H1 (cell line): ENCODE data around the gene SMAD6. TPM values are rescaled to one million over a fixed set of nuclear protein-coding genes. Genes with fewer than 3 reads are reported as not detected.

Experiments
- CTCF ChIA-PET: fragments of 300-600 bp; sonication (Branson Sonifier 250); formaldehyde crosslinking; loops from one replicate; lab custom pipeline; 2021; ENCODE audit not compliant: partially characterized antibody; lab: Charles Lee
- POLR2A ChIA-PET: fragments of 300-600 bp; sonication (Branson Sonifier 250); formaldehyde crosslinking; loops from one replicate; lab custom pipeline; 2021; ENCODE audit warnings: inconsistent platforms; ENCODE audit not compliant: partially characterized antibody; lab: Charles Lee
- DNase-seq, 2 experiments: peaks; one replicate each; pipeline versions ENCODE4 v3.0.0 to v3.0.0-alpha.2; 2010 to 2022; ENCODE audit warnings: low spot score in 2 of 2, low read depth in 1 of 2, mixed read lengths in 1 of 2
- FAIRE-seq: peaks from 2 replicates; lab custom pipeline; 2011; peaks lifted over from hg19 to GRCh38; lab: Jason Lieb, UNC
- H2AFZ ChIP-seq: 2 replicates; pipeline ENCODE4 v1.8.1; 2012; ENCODE audit warnings: low read length, inconsistent platforms
- H2AK5ac ChIP-seq: 2 replicates; pipeline ENCODE4 v1.6.1; 2013; ENCODE audit warnings: low read depth, low read length
- H2BK120ac ChIP-seq: replicated peaks from 2 replicates; pipeline ENCODE3; 2013; ENCODE audit warnings: low read depth, low read length, inconsistent platforms
- H2BK12ac ChIP-seq: 2 replicates; pipeline ENCODE4 v1.6.1; 2013; ENCODE audit warnings: low read depth, low read length
- H2BK15ac ChIP-seq: 2 replicates; pipeline ENCODE4 v1.6.1; 2013; ENCODE audit warnings: low read length
- H2BK20ac ChIP-seq: 2 replicates; pipeline ENCODE4 v1.6.1; 2013; ENCODE audit warnings: low read length
- H2BK5ac ChIP-seq: 2 replicates; pipeline ENCODE4 v1.6.1; 2013; ENCODE audit warnings: low read depth, low read length
- H3K14ac ChIP-seq: 2 replicates; pipeline ENCODE4 v1.6.1; 2013; ENCODE audit warnings: inconsistent platforms; ENCODE audit not compliant: insufficient read length
- H3K18ac ChIP-seq: 2 replicates; pipeline ENCODE4 v1.6.1; 2013; ENCODE audit warnings: low read length; ENCODE audit errors: extremely low read depth
- H3K23ac ChIP-seq: 2 replicates; pipeline ENCODE4 v1.6.1; 2013; ENCODE audit warnings: inconsistent platforms; ENCODE audit not compliant: insufficient read length
- H3K23me2 ChIP-seq: 2 replicates; pipeline ENCODE4 v1.6.1; 2013; ENCODE audit warnings: low read depth, low read length
- H3K27ac ChIP-seq: 2 replicates; pipeline ENCODE4 v1.6.1; 2011; ENCODE audit warnings: low read depth, low read length, inconsistent platforms
- H3K27me3 ChIP-seq, 4 experiments: replicated peaks in 1 of 4; 1 replicate in 1 of 4; 2 replicates in 3 of 4; pipeline versions ENCODE4 v1.6.1 to v1.8.1; 2011 to 2013; ENCODE audit warnings: low read length in 3 of 4, mild to moderate bottlenecking in 3 of 4, inconsistent platforms in 2 of 4, mixed read lengths in 2 of 4, moderate library complexity in 1 of 4; ENCODE audit not compliant: control insufficient read depth in 3 of 4, insufficient read depth in 3 of 4; ENCODE audit errors: extremely low read depth in 1 of 4
- H3K36me3 ChIP-seq, 4 experiments: 2 replicates each; pipeline versions ENCODE4 v1.6.1 to v1.8.1; 2011 to 2013; ENCODE audit warnings: mild to moderate bottlenecking in 4 of 4, low read length in 3 of 4, moderate library complexity in 2 of 4, control low read depth in 1 of 4, inconsistent platforms in 1 of 4; ENCODE audit not compliant: insufficient read depth in 4 of 4, control insufficient read depth in 2 of 4
- H3K4ac ChIP-seq: replicated peaks from 2 replicates; pipeline ENCODE3; 2013; ENCODE audit warnings: low read length, low read depth, mixed read lengths, inconsistent platforms; ENCODE audit not compliant: insufficient read length
- H3K4me1 ChIP-seq, 4 experiments: replicated peaks in 1 of 4; 1 replicate in 1 of 4; 2 replicates in 3 of 4; pipeline versions ENCODE4 v1.6.1 to v1.8.1; 2011 to 2013; ENCODE audit warnings: low read length in 3 of 4, inconsistent platforms in 2 of 4, mixed read lengths in 1 of 4; ENCODE audit not compliant: insufficient read depth in 4 of 4, control insufficient read depth in 3 of 4
- H3K4me2 ChIP-seq, 2 experiments: 2 replicates each; pipeline versions ENCODE4 v1.6.1 to v1.8.1; 2011 to 2013; ENCODE audit warnings: low read depth in 2 of 2, low read length in 2 of 2, control low read depth in 1 of 2, inconsistent platforms in 1 of 2, mild to moderate bottlenecking in 1 of 2; ENCODE audit not compliant: insufficient read depth in 1 of 2
- H3K4me3 ChIP-seq, 4 experiments: fragments of 200-600, 300-600 bp in 1 of 4; sonication (generic), shearing (Covaris generic), sonication (Bioruptor Twin) in 1 of 4; 2 replicates each; pipeline versions ENCODE4 v1.5.1 to v1.8.1; 2011 to 2016; ENCODE audit warnings: low read length in 4 of 4, low read depth in 3 of 4, control low read depth in 2 of 4, inconsistent platforms in 2 of 4, mild to moderate bottlenecking in 2 of 4, mixed read lengths in 1 of 4, moderate library complexity in 1 of 4; ENCODE audit not compliant: insufficient read depth in 2 of 4; ENCODE audit errors: extremely low read depth in 1 of 4
- H3K56ac ChIP-seq: replicated peaks from 2 replicates; pipeline ENCODE3; 2013; ENCODE audit warnings: low read depth, mild to moderate bottlenecking, mixed read lengths, low read length, inconsistent platforms; ENCODE audit not compliant: insufficient read length
- H3K79me1 ChIP-seq: 2 replicates; pipeline ENCODE4 v1.6.1; 2013; ENCODE audit warnings: low read depth, low read length, control low read depth
- H3K79me2 ChIP-seq, 2 experiments: 2 replicates each; pipeline versions ENCODE4 v1.6.1 to v1.8.1; 2012 to 2013; ENCODE audit warnings: low read length in 2 of 2, mild to moderate bottlenecking in 2 of 2, inconsistent platforms in 1 of 2; ENCODE audit not compliant: insufficient read depth in 2 of 2, control insufficient read depth in 1 of 2
- H3K9ac ChIP-seq, 4 experiments: replicated peaks in 1 of 4; 1 replicate in 1 of 4; 2 replicates in 3 of 4; pipeline versions ENCODE4 v1.6.1 to v1.8.1; 2011 to 2013; ENCODE audit warnings: low read depth in 3 of 4, low read length in 3 of 4, control low read depth in 2 of 4, mild to moderate bottlenecking in 2 of 4, moderate library complexity in 2 of 4, inconsistent platforms in 1 of 4; ENCODE audit errors: extremely low read depth in 1 of 4
- H3K9me3 ChIP-seq, 2 experiments: 2 replicates each; pipeline versions ENCODE4 v1.6.1 to v1.8.1; 2012 to 2013; ENCODE audit warnings: mild to moderate bottlenecking in 2 of 2, moderate library complexity in 2 of 2, control low read depth in 1 of 2, inconsistent platforms in 1 of 2, low read depth in 1 of 2, low read length in 1 of 2, mixed read lengths in 1 of 2; ENCODE audit not compliant: insufficient read depth in 2 of 2
- H4K20me1 ChIP-seq, 2 experiments: replicated peaks in 1 of 2; 2 replicates each; pipeline versions ENCODE3 to v1.8.1; 2011 to 2013; ENCODE audit warnings: inconsistent platforms in 2 of 2, low read length in 2 of 2, mild to moderate bottlenecking in 1 of 2; ENCODE audit not compliant: insufficient read depth in 2 of 2, control insufficient read depth in 1 of 2
- H4K5ac ChIP-seq: 2 replicates; pipeline ENCODE4 v1.6.1; 2013; ENCODE audit warnings: low read length, low read depth, mixed read lengths, inconsistent platforms; ENCODE audit not compliant: insufficient read length
- H4K8ac ChIP-seq: 2 replicates; pipeline ENCODE4 v1.8.0; 2013; ENCODE audit warnings: mild to moderate bottlenecking, moderate library complexity, low read length, inconsistent platforms; ENCODE audit not compliant: insufficient read depth; ENCODE audit errors: extremely low read depth
- H4K91ac ChIP-seq: replicated peaks from 2 replicates; pipeline ENCODE3; 2013; ENCODE audit warnings: low read length, mixed read lengths, inconsistent platforms; ENCODE audit not compliant: insufficient read length
- BACH1 ChIP-seq: IDR thresholded peaks from 2 replicates; pipeline ENCODE4 v1.6.1; 2012; ENCODE audit warnings: low read length, improper control_type of control experiment
- CHD1 ChIP-seq: IDR thresholded peaks from 2 replicates; pipeline ENCODE4 v1.6.1; 2012; ENCODE audit warnings: low read depth, low read length, improper control_type of control experiment
- CREB1 ChIP-seq: IDR thresholded peaks from 2 replicates; pipeline ENCODE4 v1.6.1; 2012; ENCODE audit warnings: inconsistent platforms
- GABPA ChIP-seq: IDR thresholded peaks from 2 replicates; pipeline ENCODE4 v1.6.1; 2011; ENCODE audit warnings: mild to moderate bottlenecking, low read length, moderate library complexity, borderline replicate concordance; ENCODE audit not compliant: insufficient read depth
- HDAC6 ChIP-seq: IDR thresholded peaks from one replicate; pipeline ENCODE4 v1.7.1; 2012; ENCODE audit warnings: low read depth, mild to moderate bottlenecking, inconsistent platforms, low read length, moderate library complexity
- KDM4A ChIP-seq: IDR thresholded peaks from one replicate; pipeline ENCODE4 v1.7.1; 2012; ENCODE audit warnings: low read depth, mild to moderate bottlenecking, moderate library complexity, low read length, inconsistent platforms; ENCODE audit not compliant: severe bottlenecking
- POLR2A ChIP-seq, 2 experiments: IDR thresholded peaks; 1 replicate in 1 of 2; 2 replicates in 1 of 2; pipeline ENCODE4 v1.6.1; 2011; ENCODE audit warnings: low read depth in 2 of 2, low read length in 2 of 2, mild to moderate bottlenecking in 2 of 2; ENCODE audit errors: control extremely low read depth in 1 of 2
- SP1 ChIP-seq: IDR thresholded peaks from 2 replicates; pipeline ENCODE4 v1.6.1; 2011; ENCODE audit warnings: low read depth, low read length
- SRF ChIP-seq: IDR thresholded peaks from 2 replicates; pipeline ENCODE4 v1.6.1; 2011; ENCODE audit warnings: mild to moderate bottlenecking, low read depth, low read length, moderate library complexity
- TEAD4 ChIP-seq: IDR thresholded peaks from 2 replicates; pipeline ENCODE4 v1.6.1; 2012; ENCODE audit warnings: low read depth, low read length, inconsistent platforms, mixed read lengths
- WGBS, 2 experiments: shearing (Covaris generic) in 1 of 2; methylation state at CpG; one replicate each; pipeline versions ENCODE4 v1.1.6 to v1.1.7; 2013 to 2015; ENCODE audit warnings: low lambda C conversion rate in 2 of 2, mixed read lengths in 2 of 2, inconsistent platforms in 1 of 2, low coverage in 1 of 2, missing lambda C conversion rate in 1 of 2; ENCODE audit not compliant: insufficient replicate concordance in 2 of 2, insufficient coverage in 1 of 2, insufficient read length in 1 of 2; ENCODE audit errors: extremely low coverage in 1 of 2, missing lambda C conversion rate in 1 of 2; 5-methylcytosine and 5-hydroxymethylcytosine counted together
- polyA plus RNA-seq, 7 experiments: library from polyadenylated mRNA; depleted of rRNA in 3 of 7; stranded (reverse) in 5 of 7; unstranded in 2 of 7; fragments of >200 nt in 5 of 7; fragments of 200-250 nt in 2 of 7; gene quantifications; 1 replicate in 5 of 7; 2 replicates in 1 of 7; 4 replicates in 1 of 7; pipeline versions ENCODE4 v1.2.1 to v1.2.3, GENCODE V29; 2011 to 2013; ENCODE audit warnings: missing spikeins in 2 of 7, mixed read lengths in 2 of 7
- total RNA-seq: library from RNA; stranded (reverse); fragmentation: NEBNext Ultra II Directional; extraction: Animal tissue kit (Norgen Biotek cat#: 25700); gene quantifications from 2 replicates; pipeline ENCODE4 v1.2.1, GENCODE V29; 2021

SMAD6 gene
- total and polyA plus RNA-seq, 2 of the 8 experiments (the other 6 are each of a cell fraction or from before 2014, with no cell fraction given), result 1.8 to 7.0 TPM

GRCh38 chr15:66700412-66700801 lies 1.6 kb upstream of the SMAD6 start:
- Histone ChIP-seq H3K9me3 (no peaks in the 10 kb centered on the region), H3K4ac (peak overlapping the region; percentile 27), H3K4me3 (peak overlapping the region; percentile 54 to 83 (median 60)), H2BK20ac (peak overlapping the region; percentile 93; the same call in 1 of the 2 replicates), H3K79me2 (no peaks in the 10 kb centered on the region), H3K18ac (peak overlapping the region; percentile 94; the same call in 1 of the 2 replicates), H2BK15ac (peak overlapping the region; percentile 72; the same call in 1 of the 2 replicates), H2AFZ (peak overlapping the region; percentile 83; the same call in 1 of the 2 replicates), H3K27me3 (peaks cover 18 to 40% (median 33%) of the 10 kb centered on the region in 4 experiments; a peak in 6 of 7 replicates), H2BK120ac (peak overlapping the region; percentile 13), H3K56ac (peak overlapping the region; percentile 54), H2AK5ac (no peak overlapping the region), H3K23me2 (peaks cover 26% of the 10 kb centered on the region; the same call in 1 of the 2 replicates), H2BK12ac (peak overlapping the region; percentile 96), H3K79me1 (no peaks in the 10 kb centered on the region), H3K14ac (no peak overlapping the region), H3K27ac (no peak overlapping the region), H2BK5ac (peak overlapping the region; percentile 87; the same call in 1 of the 2 replicates), H3K36me3 (peaks cover 0 to 8% (median 0%) of the 10 kb centered on the region in 4 experiments; a peak in 1 of 8 replicates), H4K5ac (no peak overlapping the region), H3K23ac (no peak overlapping the region), H4K20me1 (peaks cover 9 to 12% of the 10 kb centered on the region in 2 experiments), H4K91ac (peak overlapping the region; percentile 94), H3K9ac (no peak overlapping the region), H4K8ac (peak overlapping the region; percentile 73)
- DNase-seq (no peak), FAIRE-seq (no peak)
- ChIA-PET POLR2A (interaction anchor here (0.6 to 1.4 kb wide), 11 partner anchors 10 to 126 kb away, joined by 3 to 4 read pairs (median 3); no protein-coding TSS in a partner anchor), CTCF (interaction anchor here (0.7 to 16.9 kb wide), 9 partner anchors 9 to 151 kb away, joined by 3 to 361 read pairs (median 22); no protein-coding TSS in a partner anchor)
- 6% methylated on average over 13 of the region's 13 CpGs; no CpG with 5 or more reads in 1 of the 2 experiments for WGBS, 2 experiments
- TF ChIP-seq BACH1 (no peak), GABPA (no peak), TEAD4 (no peak), POLR2A (IDR thresholded peaks at IDR 0.05; ENCODE audit: control extremely low read depth in 1 of 2, low read depth in 2 of 2, low read length in 2 of 2) (no peak), CHD1 (no peak), KDM4A (no peak), CREB1 (no peak), SRF (no peak), HDAC6 (no peak), SP1 (no peak)
- TF ChIP-seq, all 59 proteins: peak for 0
- peak overlapping the region; percentile 88 to 96 for H3K4me2 ChIP-seq
- H3K4me1 ChIP-seq, result peaks cover 0 to 22% (median 9%) of the 10 kb centered on the region in 4 experiments; a peak in 6 of 7 replicates
